ENCODE data around the gene PSAPL1.

GRCh38 chr4:7447236-7447635, 12.5 kb upstream of the PSAPL1 start:
- TF ChIP-seq EZH2 (IDR thresholded peaks at IDR 0.05; ENCODE audit: insufficient read depth, poor library complexity, severe bottlenecking), result no peak
- TF ChIP-seq EZH2phosphoT487 (IDR thresholded peaks at IDR 0.05; ENCODE audit: insufficient read depth, low read depth), result no peak
